GM08714 (cell line): Measurements from ENCODE around the gene CD84.
"Not testable (repeated sequence)": the region's sequence is repeated elsewhere in the genome, so short reads cannot be mapped to it uniquely, and the experiment has no call there.

Experiments used
- H3K4me3 ChIP-seq: fragments of 200-500 bp; sonication (Bioruptor generic); 2 replicates; pipeline ENCODE4 v1.5.1; 2014; ENCODE audit warnings: mild to moderate bottlenecking, low read length, inconsistent platforms
- ZNF274 ChIP-seq: IDR thresholded peaks from 2 replicates; pipeline ENCODE4 v1.6.1; 2012; ENCODE audit warnings: mild to moderate bottlenecking, low read depth, low read length

CD84 gene

DNA sequence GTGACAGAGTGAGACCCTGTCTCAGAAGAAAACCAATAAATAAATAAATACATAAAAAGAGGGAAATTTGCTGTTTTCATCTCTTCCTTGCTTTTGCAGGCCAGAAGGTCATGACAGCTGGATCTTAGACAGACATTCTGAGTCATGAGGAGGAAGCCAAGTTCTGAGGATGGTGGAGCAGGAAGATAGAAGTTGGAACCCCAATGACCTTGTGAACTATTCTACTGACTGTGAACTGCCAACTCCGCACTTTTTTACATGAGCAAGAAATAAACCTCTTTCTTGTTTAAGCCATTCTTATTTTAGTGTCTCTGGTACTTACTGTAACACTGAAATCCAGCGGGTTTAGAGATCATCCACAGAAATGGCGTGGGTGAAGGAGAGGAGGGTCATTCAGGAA is 8.5 kb downstream of the CD84 start:
- TF ChIP-seq ZNF274, result no peak
- H3K4me3 ChIP-seq, result no peak overlapping the region

DNA sequence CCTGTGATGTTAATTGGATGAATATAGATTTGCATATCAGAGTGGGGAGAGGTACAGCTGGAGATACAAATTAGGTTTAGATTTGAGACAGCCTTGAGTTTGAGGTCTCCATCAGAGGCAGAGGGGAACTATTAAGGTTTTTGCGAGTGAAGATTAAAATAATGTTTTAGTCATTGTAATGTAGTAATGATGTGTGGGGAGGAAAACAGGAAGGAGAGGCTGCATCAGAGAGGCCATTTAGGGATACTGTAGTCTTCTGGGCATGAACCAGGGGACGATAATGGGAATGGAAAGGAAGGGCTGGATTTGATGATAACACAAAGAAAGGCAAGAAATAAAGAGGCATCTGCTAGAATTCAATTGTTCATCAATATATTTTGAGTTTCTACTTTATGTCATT is 9.5 kb downstream of the CD84 start:
- H3K4me3 ChIP-seq, result no peak overlapping the region
- no peak for TF ChIP-seq ZNF274

DNA sequence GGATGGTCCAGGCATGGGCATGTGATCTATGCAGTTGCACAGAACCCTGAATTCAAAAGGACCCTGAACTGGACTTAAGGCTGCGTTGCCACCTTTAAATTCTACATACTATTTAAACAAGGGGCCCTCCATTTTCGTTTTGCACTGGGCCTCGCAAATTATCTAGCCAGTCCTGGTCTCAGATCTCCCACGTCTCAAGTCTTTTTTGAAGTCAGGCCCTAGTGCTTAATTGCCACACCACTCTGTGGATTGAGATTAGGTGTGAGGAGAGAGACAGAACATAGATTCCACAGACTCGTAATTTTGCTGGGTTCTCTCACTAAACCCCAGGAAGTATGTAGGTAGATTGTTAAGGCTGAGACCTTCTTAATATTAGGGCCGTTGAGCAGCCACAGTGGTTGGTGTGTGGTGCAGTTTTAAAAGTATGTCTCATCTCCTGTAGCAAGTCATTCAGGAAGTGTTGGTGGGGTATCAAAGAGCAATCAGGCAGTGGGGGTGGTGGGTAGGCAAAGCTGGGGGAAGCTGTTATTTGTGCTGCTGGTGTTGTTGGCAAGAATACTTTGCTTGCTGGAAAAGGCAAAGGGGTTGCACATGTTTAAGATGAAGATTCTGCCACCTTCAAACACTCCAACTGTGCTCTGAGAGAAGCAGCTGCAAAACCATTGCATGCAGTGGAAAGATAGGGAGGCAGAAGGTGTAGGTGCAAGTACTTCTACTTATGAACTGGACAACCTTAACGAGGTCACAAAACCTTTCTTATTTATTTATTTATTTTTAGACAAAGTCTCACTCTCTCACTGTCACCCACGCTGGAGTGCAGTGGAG is 11.2 kb downstream of the CD84 start:
- no peak overlapping the region; the same call in 1 of the 2 replicates for H3K4me3 ChIP-seq
- TF ChIP-seq ZNF274, result no peak

DNA sequence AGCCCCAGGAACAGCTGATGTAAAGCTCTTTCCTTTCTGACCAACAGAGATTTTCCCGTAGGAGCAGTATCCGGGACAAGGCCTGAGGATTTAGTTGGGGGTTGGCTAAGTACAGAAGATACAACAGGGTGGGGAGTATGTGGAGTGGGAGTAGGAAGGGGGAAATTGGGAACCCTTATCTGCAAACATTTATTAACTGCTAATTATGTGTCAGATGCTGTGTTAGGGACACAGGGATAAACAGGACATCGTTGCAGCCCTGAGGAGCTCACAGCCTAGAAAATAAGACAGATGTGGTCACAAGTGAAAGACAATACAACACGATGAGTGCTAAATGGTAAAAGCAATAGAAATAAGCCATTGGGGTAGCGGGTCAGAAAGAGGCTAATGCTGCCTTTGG is 12.0 kb downstream of the CD84 start:
- no peak overlapping the region for H3K4me3 ChIP-seq
- TF ChIP-seq ZNF274, result no peak

DNA sequence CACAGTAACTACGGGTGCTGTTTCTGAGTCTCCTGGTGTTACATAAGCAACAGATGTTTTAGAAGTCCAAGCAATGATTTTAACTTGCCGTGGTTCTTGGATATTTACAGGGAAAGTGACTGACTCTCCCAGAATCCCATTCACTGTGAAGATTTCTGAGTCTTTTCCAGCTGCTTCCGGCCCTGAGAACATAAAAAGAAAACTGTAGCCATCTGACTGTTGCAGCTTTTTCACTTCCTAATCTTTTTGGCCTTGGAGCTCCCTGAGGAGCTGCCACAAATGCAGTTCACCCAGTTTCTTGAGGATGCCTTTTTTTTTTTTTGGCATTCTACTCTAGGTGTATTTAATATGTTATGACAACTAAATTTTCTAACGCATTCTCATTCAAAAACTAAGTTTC is 13.7 kb downstream of the CD84 start:
- H3K4me3 ChIP-seq, result no peak overlapping the region
- no peak for TF ChIP-seq ZNF274

GRCh38 chr1:160563230-160563629 is 16.1 kb downstream of the CD84 start:
- H3K4me3 ChIP-seq, result not testable (repeated sequence)

DNA sequence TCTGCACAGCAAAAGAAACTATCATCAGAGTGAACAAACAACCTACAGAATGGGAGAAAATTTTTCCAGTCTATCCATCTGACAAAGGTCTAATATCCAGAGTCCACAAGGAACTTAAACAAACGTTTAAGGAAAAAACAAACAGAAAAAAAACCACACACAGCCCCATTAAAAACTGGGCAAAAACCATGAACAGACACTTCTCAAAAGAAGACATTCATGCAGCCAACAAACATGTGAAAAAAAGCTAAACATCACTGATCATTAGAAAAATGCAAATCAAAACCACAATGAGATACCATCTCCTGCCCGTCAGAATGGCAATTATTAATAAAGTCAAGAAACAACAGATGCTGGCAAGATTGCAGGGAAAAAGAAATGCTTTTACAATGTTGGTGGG is 16.6 kb downstream of the CD84 start:
- not testable (repeated sequence) for H3K4me3 ChIP-seq

DNA sequence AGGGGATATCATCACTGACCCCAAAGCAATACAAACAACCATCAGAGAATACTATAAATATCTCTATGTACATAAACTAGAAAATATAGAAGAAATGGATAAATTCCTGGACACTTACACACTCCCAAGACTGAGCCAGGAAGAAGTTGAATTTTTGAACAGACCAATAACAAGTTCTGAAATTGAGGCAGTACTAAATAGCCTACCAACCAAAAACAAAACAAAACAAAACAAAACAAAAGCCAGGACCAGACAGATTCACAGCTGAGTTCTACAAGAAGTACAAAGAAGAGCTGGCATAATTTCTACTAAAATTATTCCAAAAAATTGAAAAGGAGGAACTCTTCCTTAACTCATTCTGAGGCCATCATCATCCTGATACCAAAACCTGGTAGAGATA is 18.5 kb downstream of the CD84 start:
- TF ChIP-seq ZNF274, result no peak
- no peak overlapping the region for H3K4me3 ChIP-seq

GRCh38 chr1:160560045-160560705 is 19.1 kb downstream of the CD84 start:
- no peak for TF ChIP-seq ZNF274
- no peak overlapping the region for H3K4me3 ChIP-seq

- H3K4me3 ChIP-seq, result not testable (repeated sequence)
Observed at GRCh38 chr1:160559437-160559836, 19.9 kb downstream of the CD84 start.

GRCh38 chr1:160558660-160559380 is 20.5 kb downstream of the CD84 start:
- TF ChIP-seq ZNF274, result no peak
- H3K4me3 ChIP-seq, result no peak overlapping the region

GRCh38 chr1:160553778-160554177 is 25.5 kb downstream of the CD84 start:
- no peak for TF ChIP-seq ZNF274
- H3K4me3 ChIP-seq, result no peak overlapping the region

DNA sequence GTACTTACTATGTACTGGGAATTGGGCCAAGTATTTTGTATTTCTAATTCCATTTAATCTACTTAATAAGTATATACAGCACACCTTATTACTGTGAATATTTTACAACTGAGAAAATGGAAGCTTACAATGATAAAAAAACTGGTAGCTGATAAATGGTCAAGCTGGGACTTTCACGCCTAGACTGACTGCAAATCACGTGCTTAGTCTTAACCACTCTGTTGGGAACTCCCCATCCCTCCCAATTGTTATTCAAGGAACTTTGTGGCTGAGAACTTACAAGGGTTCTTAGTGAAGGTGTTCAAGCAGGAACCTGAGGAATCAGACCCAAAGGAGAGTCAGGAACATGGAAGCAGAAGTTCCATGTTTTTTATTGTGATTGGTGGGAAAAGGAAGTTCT is 26.9 kb downstream of the CD84 start:
- no peak overlapping the region for H3K4me3 ChIP-seq
- TF ChIP-seq ZNF274, result no peak

GRCh38 chr1:160550572-160551034 is 28.7 kb downstream of the CD84 start:
- TF ChIP-seq ZNF274, result no peak
- H3K4me3 ChIP-seq, result no peak overlapping the region

GRCh38 chr1:160549665-160550006 is 29.7 kb downstream of the CD84 start:
- TF ChIP-seq ZNF274, result no peak
- H3K4me3 ChIP-seq, result no peak overlapping the region
